H1 (cell line): ENCODE results near the gene E2F2. TPM values are rescaled to one million over a fixed set of nuclear protein-coding genes. Genes with fewer than 3 reads are reported as not detected.
"Not testable (repeated sequence)": the region's sequence is repeated elsewhere in the genome, so short reads cannot be mapped to it uniquely, and the experiment has no call there.

Experiments used
- CTCF ChIA-PET: fragments of 300-600 bp; sonication (Branson Sonifier 250); formaldehyde crosslinking; loops from one replicate; lab custom pipeline; 2021; ENCODE audit not compliant: partially characterized antibody; lab: Charles Lee
- POLR2A ChIA-PET: fragments of 300-600 bp; sonication (Branson Sonifier 250); formaldehyde crosslinking; loops from one replicate; lab custom pipeline; 2021; ENCODE audit warnings: inconsistent platforms; ENCODE audit not compliant: partially characterized antibody; lab: Charles Lee
- DNase-seq, 2 experiments: peaks; one replicate each; pipeline versions ENCODE4 v3.0.0 to v3.0.0-alpha.2; 2010 to 2022; ENCODE audit warnings: low spot score in 2 of 2, low read depth in 1 of 2, mixed read lengths in 1 of 2
- FAIRE-seq: peaks from 2 replicates; lab custom pipeline; 2011; peaks lifted over from hg19 to GRCh38; lab: Jason Lieb, UNC
- H2AFZ ChIP-seq: 2 replicates; pipeline ENCODE4 v1.8.1; 2012; ENCODE audit warnings: low read length, inconsistent platforms
- H2AK5ac ChIP-seq: 2 replicates; pipeline ENCODE4 v1.6.1; 2013; ENCODE audit warnings: low read depth, low read length
- H2BK120ac ChIP-seq: replicated peaks from 2 replicates; pipeline ENCODE3; 2013; ENCODE audit warnings: low read depth, low read length, inconsistent platforms
- H2BK12ac ChIP-seq: 2 replicates; pipeline ENCODE4 v1.6.1; 2013; ENCODE audit warnings: low read depth, low read length
- H2BK15ac ChIP-seq: 2 replicates; pipeline ENCODE4 v1.6.1; 2013; ENCODE audit warnings: low read length
- H2BK20ac ChIP-seq: 2 replicates; pipeline ENCODE4 v1.6.1; 2013; ENCODE audit warnings: low read length
- H2BK5ac ChIP-seq: 2 replicates; pipeline ENCODE4 v1.6.1; 2013; ENCODE audit warnings: low read depth, low read length
- H3K14ac ChIP-seq: 2 replicates; pipeline ENCODE4 v1.6.1; 2013; ENCODE audit warnings: inconsistent platforms; ENCODE audit not compliant: insufficient read length
- H3K18ac ChIP-seq: 2 replicates; pipeline ENCODE4 v1.6.1; 2013; ENCODE audit warnings: low read length; ENCODE audit errors: extremely low read depth
- H3K23ac ChIP-seq: 2 replicates; pipeline ENCODE4 v1.6.1; 2013; ENCODE audit warnings: inconsistent platforms; ENCODE audit not compliant: insufficient read length
- H3K23me2 ChIP-seq: 2 replicates; pipeline ENCODE4 v1.6.1; 2013; ENCODE audit warnings: low read depth, low read length
- H3K27ac ChIP-seq: 2 replicates; pipeline ENCODE4 v1.6.1; 2011; ENCODE audit warnings: low read depth, low read length, inconsistent platforms
- H3K27me3 ChIP-seq, 4 experiments: replicated peaks in 1 of 4; 1 replicate in 1 of 4; 2 replicates in 3 of 4; pipeline versions ENCODE4 v1.6.1 to v1.8.1; 2011 to 2013; ENCODE audit warnings: low read length in 3 of 4, mild to moderate bottlenecking in 3 of 4, inconsistent platforms in 2 of 4, mixed read lengths in 2 of 4, moderate library complexity in 1 of 4; ENCODE audit not compliant: control insufficient read depth in 3 of 4, insufficient read depth in 3 of 4; ENCODE audit errors: extremely low read depth in 1 of 4
- H3K36me3 ChIP-seq, 4 experiments: 2 replicates each; pipeline versions ENCODE4 v1.6.1 to v1.8.1; 2011 to 2013; ENCODE audit warnings: mild to moderate bottlenecking in 4 of 4, low read length in 3 of 4, moderate library complexity in 2 of 4, control low read depth in 1 of 4, inconsistent platforms in 1 of 4; ENCODE audit not compliant: insufficient read depth in 4 of 4, control insufficient read depth in 2 of 4
- H3K4ac ChIP-seq: replicated peaks from 2 replicates; pipeline ENCODE3; 2013; ENCODE audit warnings: low read length, low read depth, mixed read lengths, inconsistent platforms; ENCODE audit not compliant: insufficient read length
- H3K4me1 ChIP-seq, 4 experiments: replicated peaks in 1 of 4; 1 replicate in 1 of 4; 2 replicates in 3 of 4; pipeline versions ENCODE4 v1.6.1 to v1.8.1; 2011 to 2013; ENCODE audit warnings: low read length in 3 of 4, inconsistent platforms in 2 of 4, mixed read lengths in 1 of 4; ENCODE audit not compliant: insufficient read depth in 4 of 4, control insufficient read depth in 3 of 4
- H3K4me2 ChIP-seq, 2 experiments: 2 replicates each; pipeline versions ENCODE4 v1.6.1 to v1.8.1; 2011 to 2013; ENCODE audit warnings: low read depth in 2 of 2, low read length in 2 of 2, control low read depth in 1 of 2, inconsistent platforms in 1 of 2, mild to moderate bottlenecking in 1 of 2; ENCODE audit not compliant: insufficient read depth in 1 of 2
- H3K4me3 ChIP-seq, 4 experiments: fragments of 200-600, 300-600 bp in 1 of 4; sonication (generic), shearing (Covaris generic), sonication (Bioruptor Twin) in 1 of 4; 2 replicates each; pipeline versions ENCODE4 v1.5.1 to v1.8.1; 2011 to 2016; ENCODE audit warnings: low read length in 4 of 4, low read depth in 3 of 4, control low read depth in 2 of 4, inconsistent platforms in 2 of 4, mild to moderate bottlenecking in 2 of 4, mixed read lengths in 1 of 4, moderate library complexity in 1 of 4; ENCODE audit not compliant: insufficient read depth in 2 of 4; ENCODE audit errors: extremely low read depth in 1 of 4
- H3K56ac ChIP-seq: replicated peaks from 2 replicates; pipeline ENCODE3; 2013; ENCODE audit warnings: low read depth, mild to moderate bottlenecking, mixed read lengths, low read length, inconsistent platforms; ENCODE audit not compliant: insufficient read length
- H3K79me1 ChIP-seq: 2 replicates; pipeline ENCODE4 v1.6.1; 2013; ENCODE audit warnings: low read depth, low read length, control low read depth
- H3K79me2 ChIP-seq, 2 experiments: 2 replicates each; pipeline versions ENCODE4 v1.6.1 to v1.8.1; 2012 to 2013; ENCODE audit warnings: low read length in 2 of 2, mild to moderate bottlenecking in 2 of 2, inconsistent platforms in 1 of 2; ENCODE audit not compliant: insufficient read depth in 2 of 2, control insufficient read depth in 1 of 2
- H3K9ac ChIP-seq, 4 experiments: replicated peaks in 1 of 4; 1 replicate in 1 of 4; 2 replicates in 3 of 4; pipeline versions ENCODE4 v1.6.1 to v1.8.1; 2011 to 2013; ENCODE audit warnings: low read depth in 3 of 4, low read length in 3 of 4, control low read depth in 2 of 4, mild to moderate bottlenecking in 2 of 4, moderate library complexity in 2 of 4, inconsistent platforms in 1 of 4; ENCODE audit errors: extremely low read depth in 1 of 4
- H3K9me3 ChIP-seq, 2 experiments: 2 replicates each; pipeline versions ENCODE4 v1.6.1 to v1.8.1; 2012 to 2013; ENCODE audit warnings: mild to moderate bottlenecking in 2 of 2, moderate library complexity in 2 of 2, control low read depth in 1 of 2, inconsistent platforms in 1 of 2, low read depth in 1 of 2, low read length in 1 of 2, mixed read lengths in 1 of 2; ENCODE audit not compliant: insufficient read depth in 2 of 2
- H4K20me1 ChIP-seq, 2 experiments: replicated peaks in 1 of 2; 2 replicates each; pipeline versions ENCODE3 to v1.8.1; 2011 to 2013; ENCODE audit warnings: inconsistent platforms in 2 of 2, low read length in 2 of 2, mild to moderate bottlenecking in 1 of 2; ENCODE audit not compliant: insufficient read depth in 2 of 2, control insufficient read depth in 1 of 2
- H4K5ac ChIP-seq: 2 replicates; pipeline ENCODE4 v1.6.1; 2013; ENCODE audit warnings: low read length, low read depth, mixed read lengths, inconsistent platforms; ENCODE audit not compliant: insufficient read length
- H4K8ac ChIP-seq: 2 replicates; pipeline ENCODE4 v1.8.0; 2013; ENCODE audit warnings: mild to moderate bottlenecking, moderate library complexity, low read length, inconsistent platforms; ENCODE audit not compliant: insufficient read depth; ENCODE audit errors: extremely low read depth
- H4K91ac ChIP-seq: replicated peaks from 2 replicates; pipeline ENCODE3; 2013; ENCODE audit warnings: low read length, mixed read lengths, inconsistent platforms; ENCODE audit not compliant: insufficient read length
- WGBS, 2 experiments: shearing (Covaris generic) in 1 of 2; methylation state at CpG; one replicate each; pipeline versions ENCODE4 v1.1.6 to v1.1.7; 2013 to 2015; ENCODE audit warnings: low lambda C conversion rate in 2 of 2, mixed read lengths in 2 of 2, inconsistent platforms in 1 of 2, low coverage in 1 of 2, missing lambda C conversion rate in 1 of 2; ENCODE audit not compliant: insufficient replicate concordance in 2 of 2, insufficient coverage in 1 of 2, insufficient read length in 1 of 2; ENCODE audit errors: extremely low coverage in 1 of 2, missing lambda C conversion rate in 1 of 2; 5-methylcytosine and 5-hydroxymethylcytosine counted together
- polyA plus RNA-seq, 7 experiments: library from polyadenylated mRNA; depleted of rRNA in 3 of 7; stranded (reverse) in 5 of 7; unstranded in 2 of 7; fragments of >200 nt in 5 of 7; fragments of 200-250 nt in 2 of 7; gene quantifications; 1 replicate in 5 of 7; 2 replicates in 1 of 7; 4 replicates in 1 of 7; pipeline versions ENCODE4 v1.2.1 to v1.2.3, GENCODE V29; 2011 to 2013; ENCODE audit warnings: missing spikeins in 2 of 7, mixed read lengths in 2 of 7
- total RNA-seq: library from RNA; stranded (reverse); fragmentation: NEBNext Ultra II Directional; extraction: Animal tissue kit (Norgen Biotek cat#: 25700); gene quantifications from 2 replicates; pipeline ENCODE4 v1.2.1, GENCODE V29; 2021

E2F2 gene
- total and polyA plus RNA-seq, 2 of the 8 experiments (the other 6 are each of a cell fraction or from before 2014, with no cell fraction given): 1.8 to 7.0 TPM

GRCh38 chr1:23504156-23504555, 26.9 kb downstream of the E2F2 start:
- H3K4me2 ChIP-seq, H3K23me2 ChIP-seq, H4K91ac ChIP-seq, H2BK5ac ChIP-seq, H3K9ac ChIP-seq, H2AFZ ChIP-seq, H3K79me2 ChIP-seq, H4K5ac ChIP-seq, H2BK20ac ChIP-seq, H3K4me3 ChIP-seq, H3K56ac ChIP-seq, POLR2A ChIA-PET, H3K9me3 ChIP-seq, H2BK15ac ChIP-seq, H4K20me1 ChIP-seq, H3K27ac ChIP-seq, H2AK5ac ChIP-seq, DNase-seq, H4K8ac ChIP-seq, H3K27me3 ChIP-seq, H3K79me1 ChIP-seq, H3K14ac ChIP-seq, H2BK12ac ChIP-seq, H3K4ac ChIP-seq, H3K36me3 ChIP-seq, H3K23ac ChIP-seq, H3K4me1 ChIP-seq, FAIRE-seq, H2BK120ac ChIP-seq, H3K18ac ChIP-seq: not testable (repeated sequence)
- 82% methylated on average over 2 of the region's 24 CpGs; no CpG with 5 or more reads in 1 of the 2 experiments for WGBS, 2 experiments
- CTCF ChIA-PET: interaction anchor here (5.8 kb wide), 1 partner anchor 24 kb away, joined by 62 read pairs; the partner anchor contains the start of gene E2F2
